Activated T-cell treated with anti-CD3 and anti-CD28 coated beads for 48 hours (primary cell): ENCODE data around the gene BICD1.

Source experiments
- DNase-seq: peaks from one replicate; pipeline ENCODE4 v3.0.0-alpha.2; 2020; ENCODE audit warnings: low read depth

BICD1 gene

GRCh38 chr12:32353540-32353939 lies 246.9 kb downstream of the BICD1 start:
- DNase-seq: no peak

GRCh38 chr12:32357601-32358249 lies 251.1 kb downstream of the BICD1 start:
- no peak for DNase-seq

- no peak for DNase-seq
Observed at GRCh38 chr12:32360956-32361355, 254.3 kb downstream of the BICD1 start.

GRCh38 chr12:32362892-32363291 lies 256.2 kb downstream of the BICD1 start:
- no peak for DNase-seq

- DNase-seq: peak; percentile 12
Observed at GRCh38 chr12:32365473-32366064, 258.9 kb downstream of the BICD1 start.

- no peak for DNase-seq
Observed at GRCh38 chr12:32366714-32367113, 260.1 kb downstream of the BICD1 start.

- no peak for DNase-seq
Observed at GRCh38 chr12:32367381-32367780, 260.7 kb downstream of the BICD1 start.

- DNase-seq: no peak
Observed at GRCh38 chr12:32369202-32369601, 262.6 kb downstream of the BICD1 start.

- DNase-seq: no peak
Observed at GRCh38 chr12:32377344-32378055, 270.9 kb downstream of the BICD1 start.

- no peak for DNase-seq
Observed at GRCh38 chr12:32379213-32379612, 272.6 kb downstream of the BICD1 start.

GRCh38 chr12:32379667-32380066 lies 273.0 kb downstream of the BICD1 start:
- DNase-seq: no peak

GRCh38 chr12:32382226-32382625 lies 275.6 kb downstream of the BICD1 start:
- DNase-seq: no peak

GRCh38 chr12:32390572-32391219 lies 284.0 kb downstream of the BICD1 start:
- DNase-seq: peak; percentile 26

GRCh38 chr12:32395026-32395425 lies 288.4 kb downstream of the BICD1 start:
- no peak for DNase-seq

GRCh38 chr12:32397696-32398095 lies 291.0 kb downstream of the BICD1 start:
- no peak for DNase-seq

- no peak for DNase-seq
Observed at GRCh38 chr12:32398181-32398580, 291.5 kb downstream of the BICD1 start.

- DNase-seq: no peak
Observed at GRCh38 chr12:32398816-32399369, 292.2 kb downstream of the BICD1 start.

- peak; percentile 52 for DNase-seq
Observed at GRCh38 chr12:32399370-32400113, 292.9 kb downstream of the BICD1 start, which contains the start of gene FGD4. TSS of gene FGD4 (plus strand) at chr12:32399558.

- DNase-seq: no peak
Observed at GRCh38 chr12:32400114-32400672, 293.5 kb downstream of the BICD1 start.

GRCh38 chr12:32400866-32401265 lies 294.2 kb downstream of the BICD1 start:
- DNase-seq: no peak

GRCh38 chr12:32402170-32402569 lies 295.5 kb downstream of the BICD1 start:
- DNase-seq: no peak
